GM13976 (cell line): Measurements from ENCODE around the gene KXD1.

Source experiments
- DNase-seq: peaks from one replicate; pipeline ENCODE4 v3.0.0; 2012; ENCODE audit warnings: low spot score
- CTCF ChIP-seq: IDR thresholded peaks from 2 replicates; pipeline ENCODE4 v1.5.1; 2012; ENCODE audit warnings: borderline replicate concordance, mild to moderate bottlenecking; ENCODE audit not compliant: insufficient read depth; ENCODE audit errors: extremely low read depth, missing control alignments, control extremely low read depth
- in situ Hi-C: fragments of 300-500 bp; cut with MboI; formaldehyde crosslinking; loops from one replicate; pipeline ENCODE4 v1.12.0; 2022; ENCODE audit warnings: low sequenced_read_pairs, mixed read lengths, inconsistent platforms; ENCODE audit not compliant: unreplicated experiment

KXD1 gene

GRCh38 chr19:18523841-18524240, 33.8 kb upstream of the KXD1 start:
- in situ Hi-C loops: no loop called here
- TF ChIP-seq CTCF: no peak
- DNase-seq: no peak

- no peak for DNase-seq
- in situ Hi-C loops: no loop called here
- no peak for TF ChIP-seq CTCF
Measured at GRCh38 chr19:18526316-18526715, 31.4 kb upstream of the KXD1 start.

GRCh38 chr19:18529782-18530181, 27.9 kb upstream of the KXD1 start:
- in situ Hi-C loops: no loop called here
- TF ChIP-seq CTCF: no peak
- DNase-seq: no peak

GRCh38 chr19:18531485-18531884, 26.2 kb upstream of the KXD1 start:
- in situ Hi-C loops: no loop called here
- no peak for TF ChIP-seq CTCF
- no peak for DNase-seq

- DNase-seq: no peak
- TF ChIP-seq CTCF: no peak
Measured at GRCh38 chr19:18532168-18532890, 25.3 kb upstream of the KXD1 start.

GRCh38 chr19:18533058-18533457, 24.6 kb upstream of the KXD1 start:
- TF ChIP-seq CTCF: no peak
- in situ Hi-C loops: no loop called here
- DNase-seq: no peak

More at GRCh38 chr19:18532168-18532890, 25.3 kb upstream of the KXD1 start:
- in situ Hi-C loops: no loop called here

- no peak for TF ChIP-seq CTCF
- DNase-seq: no peak
- in situ Hi-C loops: no loop called here
Measured at GRCh38 chr19:18536475-18536874, 21.2 kb upstream of the KXD1 start.
